ENCODE results near the gene SELPLG.

GRCh38 chr12:108676707-108677106, 43.0 kb upstream of the SELPLG start:
- no peak for TF ChIP-seq RAD21 (conservative IDR thresholded peaks at IDR 0.05)
- no peak for TF ChIP-seq SMC3 (conservative IDR thresholded peaks at IDR 0.05; ENCODE audit: poor library complexity)
- no peak for TF ChIP-seq POLR2AphosphoS5 (IDR thresholded peaks at IDR 0.05)
